IMR-90 (cell line): ENCODE measurements around the gene ZNF263. TPM values are rescaled to one million over a fixed set of nuclear protein-coding genes. Genes with fewer than 3 reads are reported as not detected.

Experiments
- ATAC-seq: fragments of 200-7000 bp; cut with Tn5 transposase; 2 replicates; pipeline ENCODE4 v1.9.1; 2020; ENCODE audit warnings: low read depth, mild to moderate bottlenecking, moderate library complexity
- BruUV-seq: library from RNA; stranded (reverse); fragments of 400-500 nt; replicated peaks from 2 replicates; lab custom pipeline; 2021; lab: Mats Ljungman, UMichigan
- CTCF ChIA-PET: fragments of 300-600 bp; formaldehyde crosslinking; extraction: SDS; loops from one replicate; lab custom pipeline; 2021; ENCODE audit warnings: antibody characterized with exemption; lab: Yijun Ruan, JAX
- POLR2A ChIA-PET: fragments of 300-600 bp; sonication (Branson Sonifier 250); formaldehyde crosslinking; loops from one replicate; lab custom pipeline; 2022; ENCODE audit warnings: antibody characterized with exemption; ENCODE audit not compliant: unreplicated experiment; lab: Charles Lee
- DNase-seq: peaks from one replicate; pipeline ENCODE4 v3.0.0; 2013
- H2AFZ ChIP-seq: replicated peaks from 2 replicates; pipeline ENCODE3; 2013; ENCODE audit warnings: low read length, mild to moderate bottlenecking; ENCODE audit not compliant: poor library complexity
- H2AK5ac ChIP-seq: 2 replicates; pipeline ENCODE4 v1.6.1; 2013; ENCODE audit warnings: low read depth, low read length, inconsistent platforms
- H2AK9ac ChIP-seq: replicated peaks from 2 replicates; pipeline ENCODE3; 2013; ENCODE audit warnings: mild to moderate bottlenecking, low read depth, low read length, moderate library complexity; ENCODE audit not compliant: poor library complexity
- H2BK120ac ChIP-seq: 2 replicates; pipeline ENCODE4 v1.6.1; 2013; ENCODE audit warnings: low read depth, low read length, inconsistent platforms
- H2BK15ac ChIP-seq: 3 replicates; pipeline ENCODE4 v1.6.1; 2013; ENCODE audit warnings: low read depth, low read length, inconsistent platforms
- H2BK20ac ChIP-seq: 2 replicates; pipeline ENCODE4 v1.6.1; 2013; ENCODE audit warnings: low read depth, mild to moderate bottlenecking, inconsistent platforms, low read length, moderate library complexity
- H2BK5ac ChIP-seq: 2 replicates; pipeline ENCODE4 v1.6.1; 2013; ENCODE audit warnings: mild to moderate bottlenecking, low read depth, low read length, inconsistent platforms; ENCODE audit not compliant: poor library complexity, severe bottlenecking
- H3K14ac ChIP-seq: replicated peaks from 2 replicates; pipeline ENCODE4 v1.6.1; 2013; ENCODE audit warnings: low read depth, low read length, inconsistent platforms
- H3K18ac ChIP-seq: 2 replicates; pipeline ENCODE4 v1.6.1; 2013; ENCODE audit warnings: low read depth, low read length, control low read depth
- H3K23ac ChIP-seq: 2 replicates; pipeline ENCODE4 v1.6.1; 2013; ENCODE audit warnings: low read depth, low read length, inconsistent platforms
- H3K27ac ChIP-seq: 2 replicates; pipeline ENCODE4 v1.5.1; 2013; ENCODE audit warnings: mild to moderate bottlenecking, control low read depth, low read length; ENCODE audit not compliant: insufficient read depth
- H3K27me3 ChIP-seq: 2 replicates; pipeline ENCODE4 v1.6.1; 2013; ENCODE audit warnings: low read length; ENCODE audit not compliant: control insufficient read depth, insufficient read depth
- H3K36me3 ChIP-seq: 2 replicates; pipeline ENCODE4 v1.6.1; 2013; ENCODE audit warnings: low read length, mixed read lengths; ENCODE audit not compliant: control insufficient read depth, insufficient read depth
- H3K4ac ChIP-seq: 2 replicates; pipeline ENCODE4 v1.6.1; 2013; ENCODE audit warnings: low read depth, low read length, inconsistent platforms
- H3K4me1 ChIP-seq: 2 replicates; pipeline ENCODE4 v1.6.1; 2013; ENCODE audit warnings: low read length, mixed read lengths; ENCODE audit not compliant: control insufficient read depth, insufficient read depth
- H3K4me2 ChIP-seq: 2 replicates; pipeline ENCODE4 v1.6.1; 2013; ENCODE audit warnings: low read depth, mild to moderate bottlenecking, control low read depth, low read length, moderate library complexity
- H3K4me3 ChIP-seq: 2 replicates; pipeline ENCODE4 v1.5.1; 2013; ENCODE audit warnings: low read depth, mild to moderate bottlenecking, control low read depth, low read length, moderate library complexity; ENCODE audit not compliant: insufficient read depth
- H3K56ac ChIP-seq: 2 replicates; pipeline ENCODE4 v1.6.1; 2013; ENCODE audit warnings: low read length, inconsistent platforms; ENCODE audit not compliant: insufficient read depth; ENCODE audit errors: extremely low read depth
- H3K79me1 ChIP-seq, 2 experiments: 2 replicates each; pipeline ENCODE4 v1.6.1; 2013; ENCODE audit warnings: low read length in 2 of 2, inconsistent platforms in 1 of 2, low read depth in 1 of 2
- H3K9ac ChIP-seq: 2 replicates; pipeline ENCODE4 v1.6.1; 2013; ENCODE audit warnings: low read depth, low read length, control low read depth
- H3K9me1 ChIP-seq: 2 replicates; pipeline ENCODE4 v1.6.1; 2013; ENCODE audit warnings: low read length, inconsistent platforms; ENCODE audit not compliant: insufficient read depth
- H3K9me3 ChIP-seq: 2 replicates; pipeline ENCODE4 v1.6.1; 2013; ENCODE audit warnings: low read length; ENCODE audit not compliant: control insufficient read depth, insufficient read depth
- H4K20me1 ChIP-seq: 2 replicates; pipeline ENCODE4 v1.6.1; 2013; ENCODE audit warnings: low read length, inconsistent platforms; ENCODE audit not compliant: insufficient read depth
- H4K5ac ChIP-seq: 2 replicates; pipeline ENCODE4 v1.6.1; 2013; ENCODE audit warnings: mild to moderate bottlenecking, low read depth, low read length, control low read depth
- H4K8ac ChIP-seq, 2 experiments: 2 replicates each; pipeline ENCODE4 v1.6.1; 2013; ENCODE audit warnings: low read depth in 2 of 2, low read length in 2 of 2, control low read depth in 1 of 2, inconsistent platforms in 1 of 2
- H4K91ac ChIP-seq: 2 replicates; pipeline ENCODE4 v1.6.1; 2013; ENCODE audit warnings: low read depth, low read length, inconsistent platforms; ENCODE audit not compliant: insufficient read depth
- MAFK ChIP-seq: IDR thresholded peaks from 2 replicates; pipeline ENCODE4 v1.6.1; 2012; ENCODE audit warnings: low read depth, low read length, improper control_type of control experiment
- MAZ ChIP-seq: IDR thresholded peaks from 2 replicates; pipeline ENCODE4 v1.6.1; 2012; ENCODE audit warnings: low read depth, mild to moderate bottlenecking, low read length, improper control_type of control experiment, moderate library complexity, borderline replicate concordance
- MXI1 ChIP-seq: IDR thresholded peaks from 2 replicates; pipeline ENCODE4 v1.6.1; 2012; ENCODE audit warnings: low read depth, mild to moderate bottlenecking, low read length, moderate library complexity, borderline replicate concordance
- SMC3 ChIP-seq: fragments of 150-350 bp; IDR thresholded peaks from 2 replicates; pipeline ENCODE4 v1.6.1; 2016; ENCODE audit warnings: low read depth, mild to moderate bottlenecking, antibody characterized with exemption, low read length, moderate library complexity
- WGBS, 2 experiments: methylation state at CpG; one replicate each; pipeline versions ENCODE4 v1.1.5 to v1.1.7; 2013; ENCODE audit warnings: missing lambda C conversion rate in 2 of 2; ENCODE audit not compliant: insufficient read length in 1 of 2; ENCODE audit errors: extremely low coverage in 2 of 2; 5-methylcytosine and 5-hydroxymethylcytosine counted together
- dilution Hi-C: fragments of 300-500 bp; cut with HindIII; formaldehyde crosslinking; loops from one replicate; pipeline ENCODE4 v1.14.3; 2018; ENCODE audit warnings: low sequenced_read_pairs; ENCODE audit not compliant: unreplicated experiment
- in situ Hi-C: fragments of 300-500 bp; cut with MboI; formaldehyde crosslinking; loops from 3 replicates; pipeline ENCODE4 v1.14.3; 2019; ENCODE audit warnings: low sequenced_read_pairs, inconsistent platforms, mixed read lengths
- intact Hi-C: fragments of 100-400 bp; cut with micrococcal nuclease; formaldehyde crosslinking; loops from 2 replicates; pipeline ENCODE4 v1.10.0; 2022
- polyA plus RNA-seq, 3 experiments: library from polyadenylated mRNA; depleted of rRNA; stranded (reverse); fragments of >200 nt; gene quantifications; 2 replicates each; pipeline ENCODE4 v1.2.3, GENCODE V29; 2012; ENCODE audit warnings: low replicate concordance in 1 of 3
- total RNA-seq: library from RNA; depleted of rRNA; stranded (reverse); fragments of >200 nt; gene quantifications from 2 replicates; pipeline ENCODE4 v1.2.3, GENCODE V29; 2012
- TF ChIP-seq, protein P1 (sequence below): fragments of 150-350 bp; IDR thresholded peaks from 2 replicates; pipeline ENCODE4 v1.6.1; 2016; ENCODE audit warnings: low read depth, mild to moderate bottlenecking, low read length, moderate library complexity, borderline replicate concordance

The ZNF263 gene
- total and polyA plus RNA-seq, 2 of the 4 experiments (the other 2 are of a cell fraction), result 20.8 to 40.3 TPM

DNA sequence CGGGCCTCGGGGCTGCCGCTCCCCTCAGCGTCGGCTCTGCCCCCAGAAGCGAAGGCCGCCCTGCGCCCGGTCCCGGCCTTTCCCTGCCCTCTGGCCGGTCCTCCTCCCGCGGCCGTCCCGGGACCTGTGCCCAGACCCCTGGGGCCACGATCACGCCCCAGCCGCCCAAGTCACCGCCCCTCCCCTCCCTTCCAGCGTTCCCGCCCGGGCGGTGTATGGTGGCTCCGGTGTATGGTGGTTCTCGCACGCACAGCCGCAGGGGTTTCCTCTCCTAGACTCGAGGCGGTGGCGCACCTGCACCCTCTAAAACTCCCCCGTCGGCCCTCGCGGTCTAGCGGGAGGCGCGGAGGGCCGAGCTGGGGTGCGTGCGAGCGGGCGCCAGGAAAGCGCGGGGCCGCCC is 11.9 kb downstream of the ZNF263 start:
- Histone ChIP-seq H3K4me2 (no peak overlapping the region), H3K27ac (no peak overlapping the region), H2AK9ac (no peak overlapping the region), H4K91ac (no peak overlapping the region), H2AK5ac (no peak overlapping the region), H3K4ac (no peak overlapping the region), H2BK120ac (no peak overlapping the region), H3K23ac (no peak overlapping the region), H3K9me1 (no peaks in the 10 kb centered on the region), H2BK20ac (no peak overlapping the region), H2BK5ac (no peak overlapping the region), H3K36me3 (peaks cover 40% of the 10 kb centered on the region), H4K20me1 (peaks cover 10% of the 10 kb centered on the region; the same call in 1 of the 2 replicates), H3K27me3 (no peaks in the 10 kb centered on the region), H3K79me1 (peaks cover 47 to 49% of the 10 kb centered on the region in 2 experiments), H3K4me3 (no peak overlapping the region), H3K9me3 (peaks cover 62% of the 10 kb centered on the region), H3K18ac (no peak overlapping the region), H3K14ac (no peak overlapping the region), H2AFZ (no peak overlapping the region), H4K8ac (no peak overlapping the region), H2BK15ac (no peak overlapping the region), H3K4me1 (no peaks in the 10 kb centered on the region), H3K56ac (no peak overlapping the region), H3K9ac (no peak overlapping the region), H4K5ac (no peak overlapping the region)
- DNase-seq (no peak), ATAC-seq (no peak)
- in situ Hi-C loops, result no loop called here
- intact Hi-C loops, result no loop called here
- dilution Hi-C loops, result no loop called here
- POLR2A ChIA-PET, result no interaction called here
- CTCF ChIA-PET, result no interaction called here
- TF ChIP-seq SMC3 (no peak), MAFK (no peak), MAZ (no peak), MXI1 (no peak)
- TF ChIP-seq, protein P1, sequence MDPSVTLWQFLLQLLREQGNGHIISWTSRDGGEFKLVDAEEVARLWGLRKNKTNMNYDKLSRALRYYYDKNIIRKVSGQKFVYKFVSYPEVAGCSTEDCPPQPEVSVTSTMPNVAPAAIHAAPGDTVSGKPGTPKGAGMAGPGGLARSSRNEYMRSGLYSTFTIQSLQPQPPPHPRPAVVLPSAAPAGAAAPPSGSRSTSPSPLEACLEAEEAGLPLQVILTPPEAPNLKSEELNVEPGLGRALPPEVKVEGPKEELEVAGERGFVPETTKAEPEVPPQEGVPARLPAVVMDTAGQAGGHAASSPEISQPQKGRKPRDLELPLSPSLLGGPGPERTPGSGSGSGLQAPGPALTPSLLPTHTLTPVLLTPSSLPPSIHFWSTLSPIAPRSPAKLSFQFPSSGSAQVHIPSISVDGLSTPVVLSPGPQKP, result no peak
- WGBS, 2 experiments, result 30% methylated on average over 16 of the region's 45 CpGs; no CpG with 5 or more reads in 1 of the 2 experiments
- BruUV-seq, result no TSS peak
